ENCODE measurements around the gene KCNMB4. TPM values are rescaled to one million over a fixed set of nuclear protein-coding genes. Genes with fewer than 3 reads are reported as not detected.

The KCNMB4 gene
- polyA plus RNA-seq, 1 donor (not counting 4 experiments of a cell fraction or from before 2014, with no cell fraction given) = 0.77 TPM

- Histone ChIP-seq H3K36me3 (ENCODE audit: control insufficient read depth in 2 of 2, extremely low read depth in 1 of 2, insufficient read depth in 2 of 2, low read length in 2 of 2) (no peaks in the 10 kb centered on the region), H3K4me2 (ENCODE audit: control insufficient read depth, extremely low read depth, insufficient read depth, low read depth, low read length) (no peak overlapping the region), H3K9me3 (ENCODE audit: control insufficient read depth, low read depth, low read length) (no peaks in the 10 kb centered on the region), H3K4me3 (ENCODE audit: control insufficient read depth in 2 of 3, extremely low read depth in 1 of 3, insufficient read depth in 2 of 3, low read depth in 1 of 3, low read length in 3 of 3) (no peak overlapping the region), H3K9me1 (ENCODE audit: control insufficient read depth, extremely low read depth, insufficient read depth, low read length) (no peaks in the 10 kb centered on the region), H4K20me1 (ENCODE audit: control insufficient read depth, extremely low read depth, insufficient read depth, low read length) (no peaks in the 10 kb centered on the region), H3K4me1 (ENCODE audit: control insufficient read depth, extremely low read depth, insufficient read depth, low read length) (peaks cover 6% of the 10 kb centered on the region), H3K27me3 (ENCODE audit: control insufficient read depth, extremely low read depth, insufficient read depth, low read length) (no peaks in the 10 kb centered on the region), H3K27ac (ENCODE audit: control insufficient read depth, insufficient read depth, low read length) (no peak overlapping the region), H3K9ac (ENCODE audit: control insufficient read depth, extremely low read depth, insufficient read depth, low read length) (no peak overlapping the region), H3K79me2 (ENCODE audit: control insufficient read depth, insufficient read depth, low read length) (no peaks in the 10 kb centered on the region), H2AFZ (ENCODE audit: control insufficient read depth, low read length) (no peak overlapping the region)
- TF ChIP-seq CTCF (optimal IDR thresholded peaks at IDR 0.05 in 1 of 3, IDR thresholded peaks at IDR 0.05 in 1 of 3, conservative IDR thresholded peaks at IDR 0.05 in 1 of 3; ENCODE audit: extremely low read depth in 1 of 3, insufficient read depth in 2 of 3, low read length in 3 of 3) = no peak
- TF ChIP-seq EZH2 (IDR thresholded peaks at IDR 0.05; ENCODE audit: low read length) = no peak
- DNase-seq (ENCODE audit: low read depth, low spot score) = no peak
- dilution Hi-C loops (cut with MboI; ENCODE audit: extremely low pct_ligation_motif_present, low sequenced_read_pairs) = no loop called here
- no peak for FAIRE-seq
These were observed 64.3 kb downstream of the KCNMB4 start for GRCh38 chr12:70430400-70430799.

GRCh38 chr12:70436836-70437235 is 70.7 kb downstream of the KCNMB4 start:
- peaks cover 6% of the 10 kb centered on the region for H3K4me1 ChIP-seq (ENCODE audit: control insufficient read depth, extremely low read depth, insufficient read depth, low read length)
- no peaks in the 10 kb centered on the region for H3K79me2 ChIP-seq (ENCODE audit: control insufficient read depth, insufficient read depth, low read length)
- no peak for FAIRE-seq
- no peaks in the 10 kb centered on the region for H4K20me1 ChIP-seq (ENCODE audit: control insufficient read depth, extremely low read depth, insufficient read depth, low read length)
- no peaks in the 10 kb centered on the region for H3K27me3 ChIP-seq (ENCODE audit: control insufficient read depth, extremely low read depth, insufficient read depth, low read length)
- no peak overlapping the region for H3K4me3 ChIP-seq (ENCODE audit: control insufficient read depth in 2 of 3, extremely low read depth in 1 of 3, insufficient read depth in 2 of 3, low read depth in 1 of 3, low read length in 3 of 3)
- H3K4me2 ChIP-seq (ENCODE audit: control insufficient read depth, extremely low read depth, insufficient read depth, low read depth, low read length) = no peak overlapping the region
- no peak for DNase-seq (ENCODE audit: low read depth, low spot score)
- no peak overlapping the region for H3K27ac ChIP-seq (ENCODE audit: control insufficient read depth, insufficient read depth, low read length)
- H3K9ac ChIP-seq (ENCODE audit: control insufficient read depth, extremely low read depth, insufficient read depth, low read length) = no peak overlapping the region
- no peaks in the 10 kb centered on the region for H3K9me1 ChIP-seq (ENCODE audit: control insufficient read depth, extremely low read depth, insufficient read depth, low read length)
- dilution Hi-C loops (cut with MboI; ENCODE audit: extremely low pct_ligation_motif_present, low sequenced_read_pairs) = no loop called here
- H2AFZ ChIP-seq (ENCODE audit: control insufficient read depth, low read length) = no peak overlapping the region
- H3K36me3 ChIP-seq (ENCODE audit: control insufficient read depth in 2 of 2, extremely low read depth in 1 of 2, insufficient read depth in 2 of 2, low read length in 2 of 2) = no peaks in the 10 kb centered on the region
- TF ChIP-seq EZH2 (IDR thresholded peaks at IDR 0.05; ENCODE audit: low read length) = no peak
- TF ChIP-seq CTCF (optimal IDR thresholded peaks at IDR 0.05 in 1 of 3, IDR thresholded peaks at IDR 0.05 in 1 of 3, conservative IDR thresholded peaks at IDR 0.05 in 1 of 3; ENCODE audit: extremely low read depth in 1 of 3, insufficient read depth in 2 of 3, low read length in 3 of 3) = no peak
- no peaks in the 10 kb centered on the region for H3K9me3 ChIP-seq (ENCODE audit: control insufficient read depth, low read depth, low read length)

Data from keratinocyte (primary cell).